ENCODE results near the gene GTF3C5.

- no peak for TF ChIP-seq CTCF (conservative IDR thresholded peaks at IDR 0.05)
- TF ChIP-seq EZH2 (IDR thresholded peaks at IDR 0.05; ENCODE audit: low read depth), result no peak
Measured at GRCh38 chr9:133086894-133087293, 56.1 kb downstream of the GTF3C5 start.

Measured in PC-9 (cell line).